ENCODE results near the gene CCDC121. TPM values are rescaled to one million over a fixed set of nuclear protein-coding genes. Genes with fewer than 3 reads are reported as not detected.
"Not testable (repeated sequence)": the region's sequence is repeated elsewhere in the genome, so short reads cannot be mapped to it uniquely, and the experiment has no call there.

The CCDC121 gene
- total and polyA plus RNA-seq, 2 donors: 2.2 to 2.6 TPM

- no peaks in the 10 kb centered on the region for H3K27me3 ChIP-seq (ENCODE audit: control insufficient read depth in 2 of 2, insufficient read depth in 1 of 2, low read length in 1 of 2)
- H3K4me1 ChIP-seq (ENCODE audit: control insufficient read depth in 2 of 2, insufficient read depth in 2 of 2, low read length in 2 of 2): no peaks in the 10 kb centered on the region
- WGBS: over 99% methylated on average over 2 of the region's 2 CpGs
- no peaks in the 10 kb centered on the region for H3K9me3 ChIP-seq (ENCODE audit: control insufficient read depth in 2 of 2, insufficient read depth in 1 of 2, low read length in 1 of 2)
- no peak overlapping the region for H3K27ac ChIP-seq (ENCODE audit: low read depth in 1 of 2, low read length in 1 of 2)
- DNase-seq (ENCODE audit: low read depth in 6 of 9, low spot score in 9 of 9): no peak
- peaks cover 46 to 68% of the 10 kb centered on the region in 2 donors for H3K36me3 ChIP-seq (ENCODE audit: control insufficient read depth in 2 of 2, insufficient read depth in 2 of 2, low read length in 1 of 2)
- no peak overlapping the region for H3K4me3 ChIP-seq (ENCODE audit: low read length in 2 of 2)
Observed at GRCh38 chr2:27640722-27641245, 12.0 kb upstream of the CCDC121 start.

GRCh38 chr2:27638709-27639108 lies 9.9 kb upstream of the CCDC121 start:
- no peaks in the 10 kb centered on the region for H3K4me1 ChIP-seq (ENCODE audit: control insufficient read depth in 2 of 2, insufficient read depth in 2 of 2, low read length in 2 of 2)
- no peaks in the 10 kb centered on the region for H3K9me3 ChIP-seq (ENCODE audit: control insufficient read depth in 2 of 2, insufficient read depth in 1 of 2, low read length in 1 of 2)
- H3K27me3 ChIP-seq (ENCODE audit: control insufficient read depth in 2 of 2, insufficient read depth in 1 of 2, low read length in 1 of 2): no peaks in the 10 kb centered on the region
- DNase-seq (ENCODE audit: low read depth in 6 of 9, low spot score in 9 of 9): no peak
- no peak overlapping the region for H3K27ac ChIP-seq (ENCODE audit: low read depth in 1 of 2, low read length in 1 of 2)
- WGBS: 83% methylated on average over 3 of the region's 3 CpGs
- H3K36me3 ChIP-seq (ENCODE audit: control insufficient read depth in 2 of 2, insufficient read depth in 2 of 2, low read length in 1 of 2): peaks cover 52 to 73% of the 10 kb centered on the region in 2 donors
- no peak overlapping the region for H3K4me3 ChIP-seq (ENCODE audit: low read length in 2 of 2)

- Histone ChIP-seq H3K27me3 (ENCODE audit: control insufficient read depth in 2 of 2, insufficient read depth in 1 of 2, low read length in 1 of 2) (no peaks in the 10 kb centered on the region), H3K27ac (ENCODE audit: low read depth in 1 of 2, low read length in 1 of 2) (no peak overlapping the region)
- 96% methylated on average over 3 of the region's 3 CpGs for WGBS
Observed at GRCh38 chr2:27638037-27638637, 9.3 kb upstream of the CCDC121 start.

GRCh38 chr2:27636766-27637165 lies 8.0 kb upstream of the CCDC121 start:
- 98% methylated on average over 5 of the region's 5 CpGs for WGBS
- H3K36me3 ChIP-seq (ENCODE audit: control insufficient read depth in 2 of 2, insufficient read depth in 2 of 2, low read length in 1 of 2): peaks cover 51 to 71% of the 10 kb centered on the region in 2 donors

More at GRCh38 chr2:27638037-27638637, 9.3 kb upstream of the CCDC121 start:
- Histone ChIP-seq H3K4me3 (ENCODE audit: low read length in 2 of 2) (no peak overlapping the region), H3K9me3 (ENCODE audit: control insufficient read depth in 2 of 2, insufficient read depth in 1 of 2, low read length in 1 of 2) (no peaks in the 10 kb centered on the region), H3K4me1 (ENCODE audit: control insufficient read depth in 2 of 2, insufficient read depth in 2 of 2, low read length in 2 of 2) (no peaks in the 10 kb centered on the region), H3K36me3 (ENCODE audit: control insufficient read depth in 2 of 2, insufficient read depth in 2 of 2, low read length in 1 of 2) (peaks cover 55 to 70% of the 10 kb centered on the region in 2 donors)
- no peak for DNase-seq (ENCODE audit: low read depth in 6 of 9, low spot score in 9 of 9)

GRCh38 chr2:27634291-27634690 lies 5.5 kb upstream of the CCDC121 start:
- H3K36me3 ChIP-seq (ENCODE audit: control insufficient read depth in 2 of 2, insufficient read depth in 2 of 2, low read length in 1 of 2): peaks cover 40 to 64% of the 10 kb centered on the region in 2 donors
- 97% methylated on average over 2 of the region's 2 CpGs for WGBS
- no peaks in the 10 kb centered on the region for H3K27me3 ChIP-seq (ENCODE audit: control insufficient read depth in 2 of 2, insufficient read depth in 1 of 2, low read length in 1 of 2)
- no peak overlapping the region for H3K4me3 ChIP-seq (ENCODE audit: low read length in 2 of 2)
- no peak overlapping the region for H3K27ac ChIP-seq (ENCODE audit: low read depth in 1 of 2, low read length in 1 of 2)
- no peaks in the 10 kb centered on the region for H3K9me3 ChIP-seq (ENCODE audit: control insufficient read depth in 2 of 2, insufficient read depth in 1 of 2, low read length in 1 of 2)
- DNase-seq (ENCODE audit: low read depth in 6 of 9, low spot score in 9 of 9): no peak
- peaks cover 5 to 6% of the 10 kb centered on the region in 2 donors for H3K4me1 ChIP-seq (ENCODE audit: control insufficient read depth in 2 of 2, insufficient read depth in 2 of 2, low read length in 2 of 2)

More at GRCh38 chr2:27636766-27637165, 8.0 kb upstream of the CCDC121 start:
- DNase-seq (ENCODE audit: low read depth in 6 of 9, low spot score in 9 of 9): no peak
- no peak overlapping the region for H3K4me3 ChIP-seq (ENCODE audit: low read length in 2 of 2)
- H3K27me3 ChIP-seq (ENCODE audit: control insufficient read depth in 2 of 2, insufficient read depth in 1 of 2, low read length in 1 of 2): no peaks in the 10 kb centered on the region
- H3K9me3 ChIP-seq (ENCODE audit: control insufficient read depth in 2 of 2, insufficient read depth in 1 of 2, low read length in 1 of 2): no peaks in the 10 kb centered on the region
- H3K4me1 ChIP-seq (ENCODE audit: control insufficient read depth in 2 of 2, insufficient read depth in 2 of 2, low read length in 2 of 2): no peaks in the 10 kb centered on the region
- H3K27ac ChIP-seq (ENCODE audit: low read depth in 1 of 2, low read length in 1 of 2): no peak overlapping the region

- 98% methylated on average over 2 of the region's 2 CpGs for WGBS
- not testable (repeated sequence) for H3K27me3 ChIP-seq (ENCODE audit: control insufficient read depth in 2 of 2, insufficient read depth in 1 of 2, low read length in 1 of 2); DNase-seq (ENCODE audit: low read depth in 6 of 9, low spot score in 9 of 9); H3K27ac ChIP-seq (ENCODE audit: low read depth in 1 of 2, low read length in 1 of 2); H3K4me3 ChIP-seq (ENCODE audit: low read length in 2 of 2); H3K9me3 ChIP-seq (ENCODE audit: control insufficient read depth in 2 of 2, insufficient read depth in 1 of 2, low read length in 1 of 2)
- H3K36me3 ChIP-seq (ENCODE audit: control insufficient read depth in 2 of 2, insufficient read depth in 2 of 2, low read length in 1 of 2): peaks cover 22 to 33% of the 10 kb centered on the region in 2 donors
- peaks cover 11 to 21% of the 10 kb centered on the region in 2 donors for H3K4me1 ChIP-seq (ENCODE audit: control insufficient read depth in 2 of 2, insufficient read depth in 2 of 2, low read length in 2 of 2)
Observed at GRCh38 chr2:27630257-27630656, 1.4 kb upstream of the CCDC121 start.

- Histone ChIP-seq H3K27me3 (ENCODE audit: control insufficient read depth in 2 of 2, insufficient read depth in 1 of 2, low read length in 1 of 2) (no peaks in the 10 kb centered on the region), H3K36me3 (ENCODE audit: control insufficient read depth in 2 of 2, insufficient read depth in 2 of 2, low read length in 1 of 2) (peaks cover 8 to 38% of the 10 kb centered on the region in 2 donors), H3K4me3 (ENCODE audit: low read length in 2 of 2) (peak overlapping the region; percentile 69 to 85), H3K4me1 (ENCODE audit: control insufficient read depth in 2 of 2, insufficient read depth in 2 of 2, low read length in 2 of 2) (peaks cover 11 to 21% of the 10 kb centered on the region in 2 donors), H3K27ac (ENCODE audit: low read depth in 1 of 2, low read length in 1 of 2) (peak overlapping the region; percentile 60 to 83), H3K9me3 (ENCODE audit: control insufficient read depth in 2 of 2, insufficient read depth in 1 of 2, low read length in 1 of 2) (no peaks in the 10 kb centered on the region)
- WGBS: 9% methylated on average over 21 of the region's 21 CpGs
- peak in 1 of 9 donors; percentile 5 for DNase-seq (ENCODE audit: low read depth in 6 of 9, low spot score in 9 of 9)
Observed at GRCh38 chr2:27627963-27628766, 647 bp downstream of the CCDC121 start.

- H3K4me1 ChIP-seq (ENCODE audit: control insufficient read depth in 2 of 2, insufficient read depth in 2 of 2, low read length in 2 of 2): peaks cover 11 to 21% of the 10 kb centered on the region in 2 donors
- WGBS: 18% methylated on average over 3 of the region's 3 CpGs
- peak in 1 of 9 donors; percentile 13 for DNase-seq (ENCODE audit: low read depth in 6 of 9, low spot score in 9 of 9)
- H3K27ac ChIP-seq (ENCODE audit: low read depth in 1 of 2, low read length in 1 of 2): peak overlapping the region in 1 of 2 donors; percentile 67
- not testable (repeated sequence) for H3K9me3 ChIP-seq (ENCODE audit: control insufficient read depth in 2 of 2, insufficient read depth in 1 of 2, low read length in 1 of 2); H3K4me3 ChIP-seq (ENCODE audit: low read length in 2 of 2); H3K27me3 ChIP-seq (ENCODE audit: control insufficient read depth in 2 of 2, insufficient read depth in 1 of 2, low read length in 1 of 2)
- peaks cover 10 to 42% of the 10 kb centered on the region in 2 donors for H3K36me3 ChIP-seq (ENCODE audit: control insufficient read depth in 2 of 2, insufficient read depth in 2 of 2, low read length in 1 of 2)
Observed at GRCh38 chr2:27626921-27627320, 1.9 kb downstream of the CCDC121 start.

- H3K4me3 ChIP-seq (ENCODE audit: low read length in 2 of 2); H3K27me3 ChIP-seq (ENCODE audit: control insufficient read depth in 2 of 2, insufficient read depth in 1 of 2, low read length in 1 of 2); H3K27ac ChIP-seq (ENCODE audit: low read depth in 1 of 2, low read length in 1 of 2); DNase-seq (ENCODE audit: low read depth in 6 of 9, low spot score in 9 of 9); H3K9me3 ChIP-seq (ENCODE audit: control insufficient read depth in 2 of 2, insufficient read depth in 1 of 2, low read length in 1 of 2): not testable (repeated sequence)
- Histone ChIP-seq H3K36me3 (ENCODE audit: control insufficient read depth in 2 of 2, insufficient read depth in 2 of 2, low read length in 1 of 2) (peaks cover 8 to 41% of the 10 kb centered on the region in 2 donors), H3K4me1 (ENCODE audit: control insufficient read depth in 2 of 2, insufficient read depth in 2 of 2, low read length in 2 of 2) (peaks cover 11 to 21% of the 10 kb centered on the region in 2 donors)
- 83% methylated on average over 1 of the region's 1 CpG for WGBS
Observed at GRCh38 chr2:27626323-27626722, 2.5 kb downstream of the CCDC121 start.

Measured in thymus (tissue), 11 donors.